ENCODE measurements around the gene SERP2. TPM values are rescaled to one million over a fixed set of nuclear protein-coding genes. Genes with fewer than 3 reads are reported as not detected.

The SERP2 gene
- total and polyA plus RNA-seq, 2 of the 8 experiments (the other 6 are each of a cell fraction or from before 2014, with no cell fraction given) = 2.0 to 2.3 TPM

DNA sequence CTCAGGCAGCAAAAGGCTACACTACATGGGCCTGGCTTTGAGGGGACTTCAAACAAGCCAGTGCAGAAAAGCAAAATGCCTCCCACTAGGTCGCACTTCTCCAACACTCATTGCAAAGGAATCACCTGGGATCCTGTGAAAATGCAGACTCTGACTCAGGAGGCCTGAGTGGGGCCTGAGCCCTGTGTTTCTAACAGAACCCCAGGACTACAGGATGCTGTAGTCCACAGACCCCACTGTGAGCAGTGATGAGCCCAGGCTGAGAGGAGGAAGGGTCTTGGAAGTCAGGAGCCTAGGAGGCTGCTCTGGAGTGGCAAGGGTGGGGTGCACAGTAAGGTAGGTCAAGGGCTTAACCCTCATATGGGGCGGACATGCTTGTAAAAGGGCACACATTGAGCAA lies 46.7 kb upstream of the SERP2 start (continued):
- TF ChIP-seq, protein P1, sequence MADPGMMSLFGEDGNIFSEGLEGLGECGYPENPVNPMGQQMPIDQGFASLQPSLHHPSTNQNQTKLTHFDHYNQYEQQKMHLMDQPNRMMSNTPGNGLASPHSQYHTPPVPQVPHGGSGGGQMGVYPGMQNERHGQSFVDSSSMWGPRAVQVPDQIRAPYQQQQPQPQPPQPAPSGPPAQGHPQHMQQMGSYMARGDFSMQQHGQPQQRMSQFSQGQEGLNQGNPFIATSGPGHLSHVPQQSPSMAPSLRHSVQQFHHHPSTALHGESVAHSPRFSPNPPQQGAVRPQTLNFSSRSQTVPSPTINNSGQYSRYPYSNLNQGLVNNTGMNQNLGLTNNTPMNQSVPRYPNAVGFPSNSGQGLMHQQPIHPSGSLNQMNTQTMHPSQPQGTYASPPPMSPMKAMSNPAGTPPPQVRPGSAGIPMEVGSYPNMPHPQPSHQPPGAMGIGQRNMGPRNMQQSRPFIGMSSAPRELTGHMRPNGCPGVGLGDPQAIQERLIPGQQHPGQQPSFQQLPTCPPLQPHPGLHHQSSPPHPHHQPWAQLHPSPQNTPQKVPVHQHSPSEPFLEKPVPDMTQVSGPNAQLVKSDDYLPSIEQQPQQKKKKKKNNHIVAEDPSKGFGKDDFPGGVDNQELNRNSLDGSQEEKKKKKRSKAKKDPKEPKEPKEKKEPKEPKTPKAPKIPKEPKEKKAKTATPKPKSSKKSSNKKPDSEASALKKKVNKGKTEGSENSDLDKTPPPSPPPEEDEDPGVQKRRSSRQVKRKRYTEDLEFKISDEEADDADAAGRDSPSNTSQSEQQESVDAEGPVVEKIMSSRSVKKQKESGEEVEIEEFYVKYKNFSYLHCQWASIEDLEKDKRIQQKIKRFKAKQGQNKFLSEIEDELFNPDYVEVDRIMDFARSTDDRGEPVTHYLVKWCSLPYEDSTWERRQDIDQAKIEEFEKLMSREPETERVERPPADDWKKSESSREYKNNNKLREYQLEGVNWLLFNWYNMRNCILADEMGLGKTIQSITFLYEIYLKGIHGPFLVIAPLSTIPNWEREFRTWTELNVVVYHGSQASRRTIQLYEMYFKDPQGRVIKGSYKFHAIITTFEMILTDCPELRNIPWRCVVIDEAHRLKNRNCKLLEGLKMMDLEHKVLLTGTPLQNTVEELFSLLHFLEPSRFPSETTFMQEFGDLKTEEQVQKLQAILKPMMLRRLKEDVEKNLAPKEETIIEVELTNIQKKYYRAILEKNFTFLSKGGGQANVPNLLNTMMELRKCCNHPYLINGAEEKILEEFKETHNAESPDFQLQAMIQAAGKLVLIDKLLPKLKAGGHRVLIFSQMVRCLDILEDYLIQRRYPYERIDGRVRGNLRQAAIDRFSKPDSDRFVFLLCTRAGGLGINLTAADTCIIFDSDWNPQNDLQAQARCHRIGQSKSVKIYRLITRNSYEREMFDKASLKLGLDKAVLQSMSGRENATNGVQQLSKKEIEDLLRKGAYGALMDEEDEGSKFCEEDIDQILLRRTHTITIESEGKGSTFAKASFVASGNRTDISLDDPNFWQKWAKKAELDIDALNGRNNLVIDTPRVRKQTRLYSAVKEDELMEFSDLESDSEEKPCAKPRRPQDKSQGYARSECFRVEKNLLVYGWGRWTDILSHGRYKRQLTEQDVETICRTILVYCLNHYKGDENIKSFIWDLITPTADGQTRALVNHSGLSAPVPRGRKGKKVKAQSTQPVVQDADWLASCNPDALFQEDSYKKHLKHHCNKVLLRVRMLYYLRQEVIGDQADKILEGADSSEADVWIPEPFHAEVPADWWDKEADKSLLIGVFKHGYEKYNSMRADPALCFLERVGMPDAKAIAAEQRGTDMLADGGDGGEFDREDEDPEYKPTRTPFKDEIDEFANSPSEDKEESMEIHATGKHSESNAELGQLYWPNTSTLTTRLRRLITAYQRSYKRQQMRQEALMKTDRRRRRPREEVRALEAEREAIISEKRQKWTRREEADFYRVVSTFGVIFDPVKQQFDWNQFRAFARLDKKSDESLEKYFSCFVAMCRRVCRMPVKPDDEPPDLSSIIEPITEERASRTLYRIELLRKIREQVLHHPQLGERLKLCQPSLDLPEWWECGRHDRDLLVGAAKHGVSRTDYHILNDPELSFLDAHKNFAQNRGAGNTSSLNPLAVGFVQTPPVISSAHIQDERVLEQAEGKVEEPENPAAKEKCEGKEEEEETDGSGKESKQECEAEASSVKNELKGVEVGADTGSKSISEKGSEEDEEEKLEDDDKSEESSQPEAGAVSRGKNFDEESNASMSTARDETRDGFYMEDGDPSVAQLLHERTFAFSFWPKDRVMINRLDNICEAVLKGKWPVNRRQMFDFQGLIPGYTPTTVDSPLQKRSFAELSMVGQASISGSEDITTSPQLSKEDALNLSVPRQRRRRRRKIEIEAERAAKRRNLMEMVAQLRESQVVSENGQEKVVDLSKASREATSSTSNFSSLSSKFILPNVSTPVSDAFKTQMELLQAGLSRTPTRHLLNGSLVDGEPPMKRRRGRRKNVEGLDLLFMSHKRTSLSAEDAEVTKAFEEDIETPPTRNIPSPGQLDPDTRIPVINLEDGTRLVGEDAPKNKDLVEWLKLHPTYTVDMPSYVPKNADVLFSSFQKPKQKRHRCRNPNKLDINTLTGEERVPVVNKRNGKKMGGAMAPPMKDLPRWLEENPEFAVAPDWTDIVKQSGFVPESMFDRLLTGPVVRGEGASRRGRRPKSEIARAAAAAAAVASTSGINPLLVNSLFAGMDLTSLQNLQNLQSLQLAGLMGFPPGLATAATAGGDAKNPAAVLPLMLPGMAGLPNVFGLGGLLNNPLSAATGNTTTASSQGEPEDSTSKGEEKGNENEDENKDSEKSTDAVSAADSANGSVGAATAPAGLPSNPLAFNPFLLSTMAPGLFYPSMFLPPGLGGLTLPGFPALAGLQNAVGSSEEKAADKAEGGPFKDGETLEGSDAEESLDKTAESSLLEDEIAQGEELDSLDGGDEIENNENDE (IDR thresholded peaks at IDR 0.05; ENCODE audit: insufficient replicate concordance, low read length) = no peak
- TF ChIP-seq SIX5 (IDR thresholded peaks at IDR 0.05; ENCODE audit: low read depth, low read length) (no peak), RAD21 (IDR thresholded peaks at IDR 0.05 in 1 of 2, conservative IDR thresholded peaks at IDR 0.05 in 1 of 2; ENCODE audit: low read depth in 2 of 2, low read length in 2 of 2) (no peak), ZNF274 (IDR thresholded peaks at IDR 0.05; ENCODE audit: borderline replicate concordance, extremely low read depth, low read length) (no peak), SAP30 (IDR thresholded peaks at IDR 0.05; ENCODE audit: insufficient read depth, insufficient replicate concordance, low read length) (no peak), POLR2AphosphoS5 (IDR thresholded peaks at IDR 0.05; ENCODE audit: low read depth, low read length) (no peak), SP2 (IDR thresholded peaks at IDR 0.05; ENCODE audit: low read length) (no peak), KDM4A (IDR thresholded peaks at IDR 0.05; ENCODE audit: low read depth, low read length, severe bottlenecking) (no peak)
- TF ChIP-seq, protein P2, sequence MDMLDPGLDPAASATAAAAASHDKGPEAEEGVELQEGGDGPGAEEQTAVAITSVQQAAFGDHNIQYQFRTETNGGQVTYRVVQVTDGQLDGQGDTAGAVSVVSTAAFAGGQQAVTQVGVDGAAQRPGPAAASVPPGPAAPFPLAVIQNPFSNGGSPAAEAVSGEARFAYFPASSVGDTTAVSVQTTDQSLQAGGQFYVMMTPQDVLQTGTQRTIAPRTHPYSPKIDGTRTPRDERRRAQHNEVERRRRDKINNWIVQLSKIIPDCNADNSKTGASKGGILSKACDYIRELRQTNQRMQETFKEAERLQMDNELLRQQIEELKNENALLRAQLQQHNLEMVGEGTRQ (IDR thresholded peaks at IDR 0.05; ENCODE audit: low read length) = no peak
